Activated CD8-positive, alpha-beta memory T cell treated with anti-CD3 and anti-CD28 coated beads, Interleukin-2, amount 50 U/mL, for 1 hour (primary cell): Measurements from ENCODE around the gene CPNE1.

Experiments
- DNase-seq: peaks from one replicate; pipeline ENCODE4 v3.0.0-alpha.2; 2020; ENCODE audit errors: extremely low read depth

Gene CPNE1

DNA sequence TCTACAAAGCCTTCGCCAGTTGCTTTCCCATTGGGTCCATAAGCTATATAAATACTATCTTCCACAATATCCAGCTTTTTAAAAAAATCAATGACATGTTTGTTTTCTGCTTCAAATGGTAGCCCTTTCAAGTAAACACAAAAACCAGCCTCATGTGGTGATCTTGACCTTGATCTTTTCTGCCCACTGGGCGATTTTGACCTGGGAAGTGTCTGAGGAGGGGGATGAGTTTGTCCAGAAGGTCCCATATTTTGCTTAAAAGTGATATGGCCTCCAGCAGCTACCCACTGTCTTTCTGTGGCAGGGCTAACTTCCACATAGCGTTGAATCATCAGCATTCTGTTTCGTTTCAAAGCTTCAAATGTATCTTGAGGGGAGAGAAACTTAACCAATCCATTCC lies 10.8 kb downstream of the CPNE1 start:
- no peak for DNase-seq

DNA sequence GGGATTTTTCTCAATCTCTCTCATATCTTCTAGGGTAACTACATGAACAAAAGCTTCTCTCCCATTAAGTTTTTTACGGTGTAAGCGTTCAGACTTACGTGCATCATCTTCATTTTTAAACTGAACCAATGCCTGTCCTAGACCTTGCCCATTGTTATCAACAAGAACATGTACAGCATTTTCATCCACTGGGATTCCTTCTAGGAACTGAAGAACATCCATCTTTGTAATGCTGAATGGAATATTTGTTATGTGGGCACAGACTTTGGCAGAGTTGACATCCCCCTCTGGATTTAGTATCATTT lies 11.3 kb downstream of the CPNE1 start:
- DNase-seq: no peak

DNA sequence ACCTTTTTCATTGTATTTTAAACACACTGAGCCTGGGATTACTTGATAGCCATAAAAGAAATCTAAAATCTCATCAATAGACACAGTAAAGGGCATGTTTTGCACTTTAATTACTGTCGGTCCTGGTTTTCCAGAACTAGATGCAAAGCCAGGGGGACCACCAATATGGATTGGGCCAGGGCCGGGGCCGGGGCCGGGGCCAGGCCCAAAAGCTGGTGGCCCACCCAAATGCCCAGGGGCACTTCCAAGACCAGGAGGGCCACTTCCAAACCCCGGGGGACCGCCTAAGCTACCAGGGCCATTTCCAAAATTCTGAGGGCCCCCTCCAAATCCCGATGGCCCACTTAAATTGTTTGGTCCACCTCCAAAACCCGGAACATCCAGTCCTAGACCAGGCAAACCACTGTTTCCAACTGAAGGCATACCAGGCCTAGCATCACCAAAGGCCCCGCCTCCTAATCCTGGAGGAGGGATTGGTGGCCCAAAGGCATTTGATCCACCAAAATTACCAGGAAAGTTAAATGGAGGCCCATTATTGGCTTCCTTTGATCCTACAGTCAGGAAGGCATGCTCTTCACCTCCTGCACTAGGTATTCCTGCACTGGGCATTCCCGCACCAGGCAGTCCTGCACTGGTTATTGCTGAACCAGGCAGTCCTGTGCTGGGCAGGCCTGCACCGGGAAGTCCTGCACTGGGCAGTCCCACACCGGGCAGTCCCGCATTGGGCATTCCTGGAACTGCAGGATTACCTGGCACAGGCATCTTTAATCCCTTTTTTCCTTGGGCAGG lies 11.9 kb downstream of the CPNE1 start:
- DNase-seq: no peak

DNA sequence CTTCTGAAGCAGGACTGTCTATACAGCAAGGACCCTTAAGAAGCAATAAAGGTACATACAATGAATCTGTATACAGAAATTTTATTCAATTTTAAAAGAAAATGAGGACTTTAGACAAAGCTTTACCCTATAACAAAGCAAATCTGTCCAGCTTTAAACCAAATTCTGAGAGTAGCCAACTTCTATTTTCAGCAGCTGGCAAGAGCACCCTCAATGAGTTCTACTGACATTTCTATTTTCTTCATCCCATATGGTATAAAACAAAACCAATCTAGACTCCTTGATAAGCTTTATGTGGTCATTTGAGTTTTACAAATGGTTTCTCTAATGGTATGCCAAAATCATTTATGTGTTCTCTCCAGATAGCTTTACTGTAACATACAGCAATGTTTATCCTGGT lies 12.7 kb downstream of the CPNE1 start:
- no peak for DNase-seq

DNA sequence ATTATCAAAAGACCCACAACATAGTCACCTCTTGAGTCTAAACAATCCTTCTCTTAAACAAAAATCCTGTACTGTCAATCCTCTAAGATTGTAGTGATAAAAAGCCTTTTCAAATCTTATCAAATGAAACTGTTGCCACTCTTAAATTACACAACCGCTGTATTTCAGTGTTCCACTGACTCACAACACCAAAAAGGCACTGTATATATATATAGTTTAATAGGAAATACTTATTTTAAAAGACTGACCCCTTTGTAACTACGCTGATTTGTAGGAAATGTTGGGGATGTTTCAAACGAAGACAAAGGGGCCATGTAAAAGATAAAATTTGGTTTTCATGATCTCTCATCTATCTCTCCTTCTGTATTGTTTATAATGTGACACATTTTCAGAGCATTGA lies 14.1 kb downstream of the CPNE1 start:
- DNase-seq: no peak

DNA sequence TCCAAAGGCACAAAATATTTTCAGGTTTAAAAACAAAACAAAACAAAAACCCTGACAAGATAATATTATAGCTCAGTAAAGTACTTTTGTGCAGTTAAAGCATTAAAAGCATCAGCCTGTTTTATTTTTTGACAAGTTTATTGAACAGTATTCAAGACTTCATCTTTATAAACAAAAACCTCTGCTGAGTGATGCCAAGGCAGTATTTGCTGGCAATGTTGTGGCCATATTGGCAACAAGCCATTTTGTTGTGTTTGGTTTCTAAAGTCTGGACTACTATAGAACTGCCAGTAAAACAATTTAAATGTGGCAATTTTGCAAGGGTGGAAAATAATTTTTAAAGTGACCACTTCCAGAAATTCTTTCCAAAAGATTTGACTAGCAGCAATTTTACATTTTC lies 15.9 kb downstream of the CPNE1 start:
- no peak for DNase-seq

DNA sequence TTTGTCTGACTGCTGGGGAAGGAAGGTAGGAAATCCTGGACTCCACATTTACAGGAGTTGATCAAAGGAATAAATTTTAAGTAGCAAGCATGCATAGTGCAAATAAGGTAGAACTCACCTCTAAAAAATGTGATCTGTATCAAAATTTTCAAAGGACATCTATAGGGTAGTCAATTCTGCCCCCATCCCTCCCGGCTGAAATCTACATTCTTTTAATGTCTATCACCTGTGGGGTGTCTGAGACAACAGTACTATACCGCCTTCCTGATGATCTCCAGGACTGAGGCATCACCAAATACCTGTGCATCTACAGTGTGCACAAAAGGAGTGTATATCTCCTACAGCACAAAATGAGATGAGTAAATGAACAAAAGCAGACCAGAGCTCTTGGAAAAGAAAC lies 19.9 kb downstream of the CPNE1 start:
- DNase-seq: no peak

DNA sequence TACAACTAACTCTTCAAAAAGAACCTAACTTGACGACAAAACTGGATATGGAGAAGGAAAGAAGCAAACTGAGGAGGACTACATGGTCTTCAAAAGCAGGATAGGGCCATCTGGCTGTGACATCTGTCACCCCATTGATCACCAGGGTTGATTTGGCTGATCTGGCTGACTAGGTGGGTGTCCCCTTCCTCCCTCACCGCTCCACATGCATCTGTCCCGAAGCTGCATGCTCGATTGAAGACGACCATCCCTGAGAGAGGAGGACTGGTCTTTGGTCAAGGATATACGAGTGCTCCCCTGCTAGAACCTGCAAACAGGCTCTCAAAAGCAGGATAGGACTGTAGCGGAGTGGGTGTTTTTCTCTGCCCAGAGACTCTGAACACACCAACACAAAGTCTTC lies 21.7 kb downstream of the CPNE1 start:
- DNase-seq: no peak

DNA sequence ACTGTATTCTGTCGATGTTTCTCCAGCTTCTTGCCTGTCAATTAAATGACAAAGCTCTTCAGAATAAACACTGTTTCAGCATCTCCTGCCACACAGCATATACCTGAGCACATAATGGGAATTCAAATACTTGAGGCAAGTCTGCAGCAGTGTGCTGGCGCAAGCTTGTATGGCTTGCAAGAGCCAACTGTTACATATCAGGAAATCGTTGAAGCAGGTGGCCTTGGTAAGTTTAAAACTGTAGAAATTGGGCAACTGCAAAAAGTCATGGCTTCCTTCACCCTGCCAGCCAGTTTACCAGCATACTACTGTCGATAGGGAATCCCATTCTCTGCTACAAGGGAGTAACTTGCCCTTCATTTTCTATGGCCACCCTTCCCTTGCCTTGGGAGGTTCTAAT lies 23.0 kb downstream of the CPNE1 start:
- DNase-seq: no peak

DNA sequence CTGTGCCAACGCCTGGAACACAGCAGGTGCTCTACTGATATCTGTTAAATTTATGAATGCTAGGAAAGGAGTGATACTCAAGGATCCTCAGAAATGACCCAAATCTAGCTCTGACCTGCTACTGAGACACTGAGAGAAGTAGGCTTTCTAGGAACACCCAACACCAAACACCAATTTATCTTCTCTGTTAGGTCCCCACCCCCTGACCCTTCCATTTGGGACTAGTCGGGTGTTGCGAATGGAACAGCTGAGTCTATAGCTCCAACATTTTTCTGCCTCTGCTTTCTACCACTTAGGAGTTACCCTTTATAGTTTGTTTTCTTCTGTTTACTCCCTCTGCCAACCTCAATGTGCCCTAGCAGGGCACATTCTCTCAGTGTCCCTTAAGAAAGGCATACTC lies 24.0 kb downstream of the CPNE1 start:
- no peak for DNase-seq

DNA sequence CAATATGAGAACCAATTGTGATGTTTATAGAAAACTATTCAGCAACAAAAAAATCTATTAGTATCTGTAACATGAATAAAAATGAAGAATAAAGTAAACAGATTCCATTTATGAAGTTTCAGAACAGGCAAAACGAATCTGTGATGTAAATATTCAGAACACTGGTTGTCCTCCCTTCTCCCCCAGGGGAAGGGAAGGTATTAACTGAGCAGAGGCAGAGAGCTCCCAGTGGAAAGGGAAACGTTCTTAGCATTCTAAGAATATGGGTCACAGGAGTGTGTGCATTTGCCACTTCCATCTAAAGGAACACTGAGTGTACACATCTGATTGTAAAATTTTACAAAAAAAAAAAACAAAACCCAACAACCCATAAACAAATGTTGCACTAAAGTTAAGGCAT lies 25.9 kb downstream of the CPNE1 start:
- DNase-seq: no peak

DNA sequence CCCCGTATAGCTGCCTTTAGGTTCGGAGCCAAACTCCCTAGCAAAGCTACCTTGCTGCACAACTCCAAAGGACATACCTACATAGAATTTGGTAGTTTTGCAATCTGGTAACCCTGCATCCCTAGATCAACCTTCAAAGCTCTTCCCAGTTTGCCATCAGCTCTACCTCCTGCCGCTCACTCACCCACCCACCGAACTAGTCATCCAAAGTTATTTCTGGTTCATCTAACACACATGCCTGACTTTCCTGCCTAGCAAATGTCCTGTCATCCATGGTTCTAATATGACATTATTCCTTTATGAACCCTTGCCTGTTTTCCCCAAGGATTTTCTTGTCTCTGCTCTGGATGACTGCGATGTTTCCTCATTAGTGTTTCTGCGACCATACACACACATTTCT lies 27.4 kb downstream of the CPNE1 start:
- no peak for DNase-seq

DNA sequence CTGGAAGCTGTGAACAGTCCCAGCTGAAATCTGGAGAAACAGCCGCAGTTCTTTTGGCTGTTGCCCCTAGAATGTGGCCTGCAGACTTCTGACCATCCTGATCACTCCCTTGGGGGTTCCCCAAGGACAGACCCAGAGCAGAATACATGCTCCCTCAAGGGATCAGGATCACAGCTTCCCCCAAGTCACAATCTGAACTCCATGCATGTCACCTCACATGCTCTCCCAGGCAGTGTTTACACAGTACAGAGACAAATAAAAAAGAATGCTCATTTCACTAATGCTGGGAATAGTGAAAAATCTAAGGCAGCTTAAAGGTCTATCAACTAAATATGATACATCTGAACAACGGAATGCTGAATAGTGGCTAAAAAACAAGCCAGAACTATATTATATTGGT lies 28.6 kb downstream of the CPNE1 start:
- DNase-seq: no peak

DNA sequence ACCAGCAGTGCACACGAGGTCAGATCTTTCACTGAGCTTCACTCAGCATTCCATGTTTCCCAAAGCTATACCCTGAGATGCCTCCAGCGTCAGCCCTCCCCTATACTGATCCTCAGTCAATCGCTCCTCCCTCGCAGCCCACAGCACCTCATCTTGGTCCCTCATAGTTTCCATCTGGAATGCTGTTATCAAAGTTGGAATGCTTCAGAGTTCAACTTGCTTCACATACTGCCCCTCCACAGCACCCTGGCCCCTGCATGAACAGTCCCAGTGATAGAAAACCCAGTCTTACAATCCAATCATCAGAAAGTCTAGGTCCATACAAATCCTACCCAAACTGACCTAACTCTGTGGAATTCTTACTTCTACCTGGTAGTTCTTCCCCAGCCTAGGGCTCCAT lies 29.0 kb downstream of the CPNE1 start:
- DNase-seq: no peak

DNA sequence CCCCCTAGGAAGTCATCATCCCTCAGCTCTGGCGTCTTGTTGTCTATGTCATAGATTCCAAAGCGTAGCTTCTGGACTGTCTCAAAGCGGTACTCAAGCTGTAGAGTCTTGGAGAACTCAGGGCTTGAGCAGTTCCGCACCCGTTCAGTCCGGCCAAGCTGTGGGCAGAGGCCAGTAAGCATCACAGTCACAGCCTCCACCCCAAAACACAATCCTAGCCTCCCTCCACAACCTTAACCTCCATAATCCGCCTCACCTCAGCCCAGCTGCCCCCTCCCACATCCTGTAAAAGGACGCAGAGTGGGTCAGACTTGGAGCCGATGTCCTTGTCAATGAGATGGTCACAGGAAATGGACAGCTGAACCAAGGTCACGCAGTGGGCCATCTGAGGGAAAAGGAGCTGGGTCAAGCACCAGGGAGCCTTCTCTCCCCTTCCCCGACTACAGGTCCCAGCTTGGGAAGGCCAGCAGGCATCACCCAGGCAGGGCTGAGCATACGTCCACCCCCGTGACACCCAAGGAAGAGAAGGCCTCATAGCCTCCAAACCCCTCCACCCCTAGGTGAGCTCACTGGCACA lies 32.1 kb downstream of the CPNE1 start:
- no peak for DNase-seq

DNA sequence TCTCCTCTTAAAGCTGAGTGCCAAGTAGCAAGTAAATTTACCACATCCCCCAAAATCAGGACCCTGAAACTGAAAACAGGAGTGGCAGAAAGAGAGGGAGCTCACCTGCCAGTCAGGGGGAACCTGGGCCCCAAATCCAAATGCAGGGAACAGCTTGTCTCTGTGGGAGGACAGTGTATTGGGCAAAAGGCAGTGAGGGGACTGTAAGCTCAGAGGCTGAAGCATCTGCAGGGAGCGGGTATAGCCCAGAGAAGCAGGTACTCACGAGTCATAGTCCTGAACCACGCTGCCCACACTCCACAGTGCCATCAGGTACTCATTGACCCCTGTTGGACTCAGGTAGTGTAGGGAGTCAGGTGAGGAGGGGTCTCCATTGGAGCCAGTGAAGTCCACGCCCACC lies 34.1 kb downstream of the CPNE1 start:
- no peak for DNase-seq

DNA sequence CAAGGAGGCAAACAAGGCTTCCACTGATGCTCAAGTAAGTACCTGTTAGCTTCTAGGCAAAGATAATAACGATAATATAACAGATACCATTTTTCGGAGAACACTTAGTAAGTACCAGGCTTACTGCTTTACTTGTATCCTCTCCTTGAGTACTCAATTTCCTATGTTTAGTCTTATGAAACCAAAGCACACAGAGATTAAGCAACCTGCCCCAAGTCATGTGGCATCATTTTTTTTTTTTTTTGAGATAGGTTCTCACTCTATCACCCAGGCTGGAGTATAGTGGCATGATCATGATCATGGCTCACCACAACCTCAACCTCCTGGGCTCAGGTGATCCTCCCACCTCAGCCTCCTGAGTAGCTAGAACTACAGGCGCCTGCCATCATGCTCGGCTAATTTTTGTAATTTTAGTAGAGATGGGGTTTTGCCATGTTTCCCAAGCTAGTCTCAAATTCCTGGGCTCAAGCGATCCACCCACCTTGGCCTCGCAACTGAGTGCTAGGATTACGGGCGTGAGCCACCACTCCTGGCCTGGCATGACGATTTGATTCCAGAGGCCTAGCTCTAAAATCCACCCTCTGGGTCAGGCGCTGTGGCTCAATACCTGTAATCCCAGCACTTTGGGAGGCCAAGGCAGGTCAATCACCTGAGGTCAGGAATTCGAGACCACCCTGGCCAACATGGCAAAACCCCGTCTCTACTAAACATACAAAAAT lies 35.1 kb downstream of the CPNE1 start:
- DNase-seq: no peak

DNA sequence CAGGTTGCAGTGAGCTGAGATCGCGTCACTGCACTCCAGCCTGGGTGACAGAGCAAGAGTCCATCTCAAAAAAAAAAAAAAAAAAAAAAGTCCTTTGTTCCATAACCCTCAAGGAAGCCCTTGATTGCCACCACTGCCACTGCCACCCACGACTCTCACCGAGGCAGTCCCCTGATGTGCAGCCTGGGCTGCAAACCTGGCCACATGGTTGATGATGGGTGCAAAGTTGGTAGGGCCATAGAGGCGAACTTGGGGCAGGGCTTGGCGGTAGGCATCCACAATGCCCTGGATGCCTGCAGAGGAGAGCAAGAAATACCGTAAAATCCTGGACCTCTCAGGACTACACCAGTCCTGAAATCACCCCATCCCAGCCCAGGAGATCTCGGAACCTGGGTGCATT lies 37.6 kb downstream of the CPNE1 start:
- DNase-seq: no peak

DNA sequence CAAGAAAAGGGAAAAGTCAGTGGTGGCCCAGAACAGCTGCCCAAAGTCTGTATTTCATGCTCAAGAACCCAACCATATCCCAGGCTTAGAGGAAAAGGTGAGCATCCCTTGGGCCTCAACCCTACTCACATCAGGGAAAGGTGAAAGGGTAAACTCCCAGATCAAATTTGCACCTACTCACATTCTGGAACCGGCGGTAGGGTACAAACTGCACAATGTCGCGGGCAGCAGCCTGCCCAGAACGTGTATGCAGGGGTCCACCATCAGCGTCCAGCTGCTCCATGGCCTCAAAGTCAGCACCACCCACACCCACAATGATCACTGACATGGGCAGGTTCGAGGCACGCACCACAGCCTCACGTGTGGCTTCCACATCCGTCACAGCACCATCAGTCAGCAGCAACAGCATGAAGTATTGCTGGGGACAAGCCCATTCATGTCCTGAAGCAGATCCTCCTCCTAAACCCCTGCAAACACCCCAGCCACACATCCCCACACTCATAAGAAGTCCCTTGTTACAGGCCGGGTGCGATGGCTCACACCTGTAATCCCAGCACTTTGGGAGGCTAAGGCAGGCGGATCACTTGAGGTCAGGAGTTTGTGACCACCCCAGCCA lies 38.2 kb downstream of the CPNE1 start:
- DNase-seq: no peak

DNA sequence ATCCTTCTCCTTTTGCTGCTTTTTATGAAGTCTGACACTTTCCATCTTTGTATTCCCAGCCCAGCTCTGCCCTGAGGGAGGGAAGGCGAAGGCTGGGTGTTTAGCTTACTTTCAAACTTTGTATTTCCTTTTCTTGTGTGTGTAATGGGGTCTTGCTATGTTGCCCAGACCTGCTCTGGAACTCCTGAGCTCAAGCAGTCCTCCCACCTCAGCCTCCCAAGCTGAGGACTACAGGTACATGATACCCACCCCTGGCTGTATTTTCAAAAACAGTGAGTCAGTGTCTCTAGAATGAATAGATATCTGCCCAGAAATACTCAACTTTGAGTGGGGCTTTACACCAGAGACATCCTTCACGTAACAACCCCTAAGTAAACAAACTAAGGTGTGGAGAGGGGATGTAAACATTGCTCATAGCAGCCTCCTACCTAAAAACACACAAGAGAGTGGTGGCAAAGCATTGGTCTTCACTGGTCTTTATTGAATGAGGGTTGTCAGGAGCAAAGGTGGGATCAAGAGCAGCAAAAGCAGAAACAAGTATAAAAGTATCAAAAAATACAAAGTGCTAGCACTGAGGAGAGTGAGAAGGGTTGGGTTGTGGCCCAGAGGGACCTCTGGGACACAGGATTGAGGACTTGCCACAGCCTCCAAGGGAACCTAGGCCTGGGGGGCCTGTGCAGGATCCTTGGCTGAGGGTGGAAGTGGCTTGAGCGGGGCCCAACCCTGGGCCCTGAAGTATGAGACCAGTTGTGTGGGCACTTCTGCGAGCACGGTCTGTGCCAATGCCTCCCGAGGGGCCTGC lies 38.9 kb downstream of the CPNE1 start:
- DNase-seq: no peak

DNA sequence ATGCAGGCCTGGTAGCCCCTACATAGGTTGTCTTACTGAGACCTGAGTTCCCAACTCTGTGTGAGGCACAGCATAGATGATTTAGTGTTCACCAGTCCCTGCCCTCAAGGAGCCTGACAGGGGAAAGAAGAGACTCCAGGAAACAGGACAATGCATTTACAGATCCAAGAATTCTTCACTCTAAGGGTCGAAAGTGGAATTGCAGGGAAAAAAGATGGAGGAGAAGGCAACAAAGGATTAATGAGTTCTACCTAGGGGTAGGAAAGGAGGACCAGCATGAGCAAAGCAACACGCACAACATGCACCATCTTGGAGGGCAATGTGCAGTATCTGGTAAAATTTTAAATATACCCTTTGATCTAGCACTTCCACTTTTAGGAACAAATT lies 43.1 kb downstream of the CPNE1 start:
- DNase-seq: no peak
